RWPE2 (cell line): ENCODE data around the gene HIGD1A.

ENCODE experiments used
- ATAC-seq: fragments of 200-7000 bp; cut with Tn5 transposase; 3 replicates; pipeline ENCODE4 v1.9.1; 2021; ENCODE audit warnings: low read depth
- DNase-seq: peaks from one replicate; pipeline ENCODE4 v3.0.0-alpha.2; 2020; ENCODE audit warnings: low spot score
- H3K27ac ChIP-seq: fragments of 450-650 bp; 2 replicates; pipeline ENCODE4 v1.5.1; 2017; ENCODE audit warnings: mild to moderate bottlenecking; ENCODE audit not compliant: poor library complexity, severe bottlenecking
- H3K27me3 ChIP-seq: fragments of 250-450 bp; sonication (Bioruptor Pico); 2 replicates; pipeline ENCODE4 v1.5.1; 2021; ENCODE audit warnings: mild to moderate bottlenecking, moderate library complexity; ENCODE audit not compliant: insufficient read depth, poor library complexity, severe bottlenecking
- H3K36me3 ChIP-seq: fragments of 250-450 bp; sonication (Bioruptor Pico); 2 replicates; pipeline ENCODE4 v1.5.1; 2020; ENCODE audit warnings: low read depth, mild to moderate bottlenecking, moderate library complexity
- H3K4me1 ChIP-seq: fragments of 250-450 bp; sonication (Bioruptor Pico); 2 replicates; pipeline ENCODE4 v1.5.1; 2021; ENCODE audit warnings: mild to moderate bottlenecking, moderate library complexity; ENCODE audit not compliant: insufficient read depth, poor library complexity, severe bottlenecking
- H3K4me3 ChIP-seq: fragments of 250-450 bp; sonication (Bioruptor Pico); 2 replicates; pipeline ENCODE4 v1.5.1; 2021; ENCODE audit warnings: mild to moderate bottlenecking, moderate library complexity; ENCODE audit not compliant: severe bottlenecking
- H3K9me3 ChIP-seq: fragments of 250-450 bp; sonication (Bioruptor Pico); 2 replicates; pipeline ENCODE4 v1.5.1; 2021; ENCODE audit warnings: mild to moderate bottlenecking, moderate library complexity; ENCODE audit not compliant: severe bottlenecking
- CTCF ChIP-seq: fragments of 450-650 bp; IDR thresholded peaks from one replicate; pipeline ENCODE4 v1.5.1; 2017; ENCODE audit warnings: mild to moderate bottlenecking, moderate library complexity; ENCODE audit not compliant: poor library complexity, severe bottlenecking

Gene HIGD1A

GRCh38 chr3:42745776-42746454 lies 58.4 kb downstream of the HIGD1A start:
- Histone ChIP-seq H3K9me3 (no peaks in the 10 kb centered on the region), H3K4me3 (no peak overlapping the region), H3K27ac (no peak overlapping the region), H3K27me3 (no peaks in the 10 kb centered on the region), H3K36me3 (no peaks in the 10 kb centered on the region), H3K4me1 (no peaks in the 10 kb centered on the region)
- DNase-seq = peak; percentile 31
- TF ChIP-seq CTCF = no peak
- no peak for ATAC-seq

- no peaks in the 10 kb centered on the region for H3K36me3 ChIP-seq
- TF ChIP-seq CTCF = no peak
- ATAC-seq (no peak), DNase-seq (no peak)
- no peaks in the 10 kb centered on the region for H3K4me1 ChIP-seq
- H3K27me3 ChIP-seq = no peaks in the 10 kb centered on the region
- H3K4me3 ChIP-seq = no peak overlapping the region
- no peaks in the 10 kb centered on the region for H3K9me3 ChIP-seq
- no peak overlapping the region for H3K27ac ChIP-seq
Observed at GRCh38 chr3:42745291-42745745, 59.0 kb downstream of the HIGD1A start.

- H3K27ac ChIP-seq = no peak overlapping the region
Observed at GRCh38 chr3:42743204-42743995, 60.9 kb downstream of the HIGD1A start.

GRCh38 chr3:42742688-42743087 lies 61.6 kb downstream of the HIGD1A start:
- DNase-seq = peak; percentile 33
- no peak for TF ChIP-seq CTCF
- Histone ChIP-seq H3K9me3 (no peaks in the 10 kb centered on the region), H3K27me3 (no peaks in the 10 kb centered on the region), H3K27ac (no peak overlapping the region), H3K4me1 (no peaks in the 10 kb centered on the region), H3K4me3 (no peak overlapping the region), H3K36me3 (no peaks in the 10 kb centered on the region)
- no peak for ATAC-seq

More at GRCh38 chr3:42743204-42743995, 60.9 kb downstream of the HIGD1A start:
- no peak overlapping the region for H3K4me3 ChIP-seq
- ATAC-seq (no peak), DNase-seq (no peak)
- no peaks in the 10 kb centered on the region for H3K36me3 ChIP-seq
- TF ChIP-seq CTCF = no peak
- no peaks in the 10 kb centered on the region for H3K9me3 ChIP-seq
- H3K27me3 ChIP-seq = no peaks in the 10 kb centered on the region
- no peaks in the 10 kb centered on the region for H3K4me1 ChIP-seq

- TF ChIP-seq CTCF = no peak
- H3K27ac ChIP-seq = no peak overlapping the region
- no peaks in the 10 kb centered on the region for H3K36me3 ChIP-seq
- H3K4me1 ChIP-seq = no peaks in the 10 kb centered on the region
- H3K9me3 ChIP-seq = no peaks in the 10 kb centered on the region
- ATAC-seq (no peak), DNase-seq (peak; percentile 15)
- H3K27me3 ChIP-seq = no peaks in the 10 kb centered on the region
- no peak overlapping the region for H3K4me3 ChIP-seq
Observed at GRCh38 chr3:42742259-42742658, 62.0 kb downstream of the HIGD1A start.
